BLaER1 (cell line): ENCODE data around the gene BEST3.
"Not testable (repeated sequence)": the region's sequence is repeated elsewhere in the genome, so short reads cannot be mapped to it uniquely, and the experiment has no call there.

ENCODE experiments used
- H3K27ac ChIP-seq: shearing (Covaris generic); formaldehyde crosslinking; 2 replicates; pipeline ENCODE4 v1.8.1; 2022
- H3K27me3 ChIP-seq: shearing (Covaris generic); formaldehyde crosslinking; 2 replicates; pipeline ENCODE4 v1.8.1; 2022
- H3K36me3 ChIP-seq: shearing (Covaris generic); formaldehyde crosslinking; 2 replicates; pipeline ENCODE4 v1.8.1; 2022
- H3K4me1 ChIP-seq: shearing (Covaris generic); formaldehyde crosslinking; 2 replicates; pipeline ENCODE4 v1.8.1; 2022
- H3K4me2 ChIP-seq: shearing (Covaris generic); formaldehyde crosslinking; 2 replicates; pipeline ENCODE4 v1.8.1; 2022
- H3K4me3 ChIP-seq: shearing (Covaris generic); formaldehyde crosslinking; 2 replicates; pipeline ENCODE4 v1.8.1; 2022
- H3K9ac ChIP-seq: shearing (Covaris generic); formaldehyde crosslinking; 2 replicates; pipeline ENCODE4 v1.8.1; 2022
- H3K9me3 ChIP-seq: shearing (Covaris generic); formaldehyde crosslinking; 2 replicates; pipeline ENCODE4 v1.8.1; 2022
- H4K20me1 ChIP-seq: shearing (Covaris generic); formaldehyde crosslinking; 2 replicates; pipeline ENCODE4 v1.8.1; 2022
- Cebpa-rat ChIP-seq: shearing (Covaris generic); IDR thresholded peaks from 2 replicates; pipeline ENCODE4 v1.8.1; 2022

The BEST3 gene

DNA sequence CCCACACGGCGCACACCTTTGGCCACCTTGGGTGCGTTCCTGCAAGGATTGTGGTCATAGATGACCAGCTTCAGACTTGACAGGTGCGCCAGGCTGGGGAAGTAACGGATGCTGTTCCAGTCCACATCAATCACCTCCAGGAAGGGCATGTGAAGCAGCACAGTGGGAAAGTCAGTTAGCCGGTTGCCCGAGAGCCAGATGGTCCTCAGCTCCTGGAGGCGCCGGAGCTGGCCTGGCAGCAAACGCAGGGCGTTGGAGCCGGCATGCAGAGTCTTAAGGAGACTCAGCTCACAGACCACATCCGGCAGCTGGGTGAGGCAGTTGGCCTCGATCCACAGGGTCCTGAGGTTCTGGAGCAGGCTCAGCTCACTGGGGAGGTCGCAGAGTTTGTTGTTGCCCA lies 89.0 kb downstream of the BEST3 start:
- no peak overlapping the region for H3K4me3 ChIP-seq
- H3K4me2 ChIP-seq = no peak overlapping the region
- H3K27me3 ChIP-seq = no peaks in the 10 kb centered on the region
- H3K9me3 ChIP-seq = no peaks in the 10 kb centered on the region
- H3K36me3 ChIP-seq = no peaks in the 10 kb centered on the region
- no peak for TF ChIP-seq Cebpa-rat
- H3K27ac ChIP-seq = no peak overlapping the region
- no peaks in the 10 kb centered on the region for H4K20me1 ChIP-seq
- no peak overlapping the region for H3K9ac ChIP-seq
- H3K4me1 ChIP-seq = no peaks in the 10 kb centered on the region

DNA sequence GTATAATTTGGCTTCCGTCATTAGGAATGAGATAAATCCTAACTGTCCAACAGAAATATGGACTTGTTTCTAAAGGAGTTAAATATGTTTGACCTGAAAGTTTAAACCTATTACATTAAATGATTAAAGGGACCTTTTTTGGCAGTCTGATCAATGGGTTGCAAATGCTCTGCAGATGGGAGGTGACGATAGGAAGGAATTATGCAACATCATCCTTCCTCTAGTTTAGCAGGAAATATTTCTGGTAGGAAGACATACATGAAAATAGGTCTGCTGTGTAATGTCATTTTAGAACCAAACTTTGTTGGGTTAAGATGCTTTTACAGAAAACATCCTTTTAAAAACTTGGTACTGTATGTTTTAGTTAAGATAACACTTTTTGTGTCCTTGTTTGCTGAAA lies 91.0 kb downstream of the BEST3 start:
- H4K20me1 ChIP-seq = no peaks in the 10 kb centered on the region
- no peaks in the 10 kb centered on the region for H3K9me3 ChIP-seq
- no peak overlapping the region for H3K9ac ChIP-seq
- no peaks in the 10 kb centered on the region for H3K4me1 ChIP-seq
- no peak overlapping the region for H3K4me2 ChIP-seq
- H3K4me3 ChIP-seq = no peak overlapping the region
- peaks cover 5% of the 10 kb centered on the region for H3K36me3 ChIP-seq
- H3K27ac ChIP-seq = no peak overlapping the region
- TF ChIP-seq Cebpa-rat = no peak
- H3K27me3 ChIP-seq = no peaks in the 10 kb centered on the region

DNA sequence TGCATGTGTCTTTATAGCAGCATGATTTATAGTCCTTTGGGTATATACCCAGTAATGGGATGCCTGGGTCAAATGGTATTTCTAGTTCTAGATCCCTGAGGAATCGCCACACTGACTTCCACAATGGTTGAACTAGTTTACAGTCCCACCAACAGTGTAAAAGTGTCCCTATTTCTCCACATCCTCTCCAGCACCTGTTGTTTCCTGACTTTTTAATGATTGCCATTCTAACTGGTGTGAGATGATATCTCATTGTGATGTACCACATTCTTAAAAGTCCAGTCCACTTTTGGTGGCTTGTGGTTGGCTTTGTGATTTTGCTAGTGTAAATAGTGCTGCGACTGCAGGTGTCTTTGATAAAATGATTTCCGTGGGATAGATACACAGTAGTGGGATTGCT lies 94.8 kb downstream of the BEST3 start:
- H3K4me1 ChIP-seq, H3K9ac ChIP-seq: not testable (repeated sequence)

More for the DNA sequence above, 94.8 kb downstream of the BEST3 start:
- not testable (repeated sequence) for H3K9me3 ChIP-seq, H3K27ac ChIP-seq, H3K4me2 ChIP-seq, H3K4me3 ChIP-seq, H3K27me3 ChIP-seq
- Histone ChIP-seq H3K36me3 (peaks cover 43% of the 10 kb centered on the region), H4K20me1 (peaks cover 31% of the 10 kb centered on the region)
